Mucosa of descending colon (tissue), 3 donors: ENCODE data around the gene CIART. TPM values are rescaled to one million over a fixed set of nuclear protein-coding genes. Genes with fewer than 3 reads are reported as not detected.

Experiments
- ATAC-seq: fragments of 200-7000 bp; cut with Tn5 transposase; one replicate; pipeline ENCODE4 v1.9.1; 2020; ENCODE audit warnings: mild to moderate bottlenecking, moderate library complexity
- DNase-seq, 3 donors: peaks; one replicate each; pipeline ENCODE4 v3.0.0-alpha.2; 2020
- H3K36me3 ChIP-seq: fragments of 200-600 bp; one replicate; pipeline ENCODE4 v1.8.0; 2021; ENCODE audit warnings: low read depth, mild to moderate bottlenecking
- H3K4me1 ChIP-seq: fragments of 200-600 bp; one replicate; pipeline ENCODE4 v1.8.0; 2021; ENCODE audit warnings: low read depth, mild to moderate bottlenecking
- H3K4me3 ChIP-seq: fragments of 200-600 bp; one replicate; pipeline ENCODE4 v1.8.0; 2021; ENCODE audit warnings: mild to moderate bottlenecking
- H3K9me3 ChIP-seq: fragments of 200-600 bp; one replicate; pipeline ENCODE4 v1.8.0; 2021; ENCODE audit warnings: mild to moderate bottlenecking
- CTCF ChIP-seq: fragments of 200-600 bp; IDR thresholded peaks from one replicate; pipeline ENCODE4 v1.8.0; 2022; ENCODE audit warnings: antibody characterized with exemption, mild to moderate bottlenecking
- intact Hi-C, 2 donors: fragments of 100-400 bp; cut with DNase I in 1 of 2; cut with micrococcal nuclease in 1 of 2; formaldehyde crosslinking; loops; one replicate each; pipeline versions ENCODE4 v1.11.0 to v1.11.1; 2022; cut with DNase I, micrococcal nuclease
- total RNA-seq, 3 donors: library from RNA; stranded (reverse); fragmentation: NEBNext Ultra II Directional in 2 of 3; extraction: Animal tissue kit (Norgen Biotek cat#: 25700) in 2 of 3; gene quantifications; one replicate each; pipeline versions ENCODE4 v1.2.1 to v1.2.4, GENCODE V29; 2021 to 2023
- donor health status: DM: no; HTN: no; CAD: no; lungs with moderate emphysema.
- donor health status: DM: no; HTN: no; CAD: no.
- donor health status: DM: no; HTN: yes; CAD: no.

The CIART gene
- total RNA-seq, 3 donors from 2014 or later: 0.49 to 12.6 (median 1.6) TPM

DNA sequence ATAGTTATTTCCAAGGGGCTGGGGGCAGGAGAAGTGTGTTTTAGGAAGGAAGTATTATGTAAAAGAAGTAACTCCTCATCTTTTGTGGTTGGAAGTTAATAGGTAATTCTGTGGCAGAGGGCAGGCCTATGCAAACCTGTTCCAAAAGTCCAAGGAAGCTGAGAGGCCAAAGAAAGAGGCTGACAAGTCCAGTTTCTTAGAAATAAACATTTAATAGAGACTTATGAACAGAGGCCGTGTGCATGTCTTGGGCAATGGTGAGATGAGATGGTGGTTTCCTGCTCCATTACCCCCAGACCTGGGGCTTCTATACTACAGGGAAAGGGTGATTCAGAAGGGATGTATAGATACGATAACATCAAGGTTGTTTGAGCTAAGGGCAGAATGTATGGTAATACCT lies 32.4 kb upstream of the CIART start:
- no peak overlapping the region for H3K4me3 ChIP-seq
- no peak for ATAC-seq
- H3K36me3 ChIP-seq: no peaks in the 10 kb centered on the region
- no peaks in the 10 kb centered on the region for H3K9me3 ChIP-seq
- DNase-seq: no peak
- H3K4me1 ChIP-seq: no peaks in the 10 kb centered on the region
- intact Hi-C loops: no loop called here
- TF ChIP-seq CTCF: no peak

GRCh38 chr1:150256198-150256553 lies 26.2 kb upstream of the CIART start:
- H3K4me3 ChIP-seq: no peak overlapping the region
- peaks cover 19% of the 10 kb centered on the region for H3K4me1 ChIP-seq
- no peak for ATAC-seq
- H3K9me3 ChIP-seq: no peaks in the 10 kb centered on the region
- no peaks in the 10 kb centered on the region for H3K36me3 ChIP-seq
- no peak for TF ChIP-seq CTCF
- intact Hi-C loops: no loop called here
- DNase-seq: no peak

DNA sequence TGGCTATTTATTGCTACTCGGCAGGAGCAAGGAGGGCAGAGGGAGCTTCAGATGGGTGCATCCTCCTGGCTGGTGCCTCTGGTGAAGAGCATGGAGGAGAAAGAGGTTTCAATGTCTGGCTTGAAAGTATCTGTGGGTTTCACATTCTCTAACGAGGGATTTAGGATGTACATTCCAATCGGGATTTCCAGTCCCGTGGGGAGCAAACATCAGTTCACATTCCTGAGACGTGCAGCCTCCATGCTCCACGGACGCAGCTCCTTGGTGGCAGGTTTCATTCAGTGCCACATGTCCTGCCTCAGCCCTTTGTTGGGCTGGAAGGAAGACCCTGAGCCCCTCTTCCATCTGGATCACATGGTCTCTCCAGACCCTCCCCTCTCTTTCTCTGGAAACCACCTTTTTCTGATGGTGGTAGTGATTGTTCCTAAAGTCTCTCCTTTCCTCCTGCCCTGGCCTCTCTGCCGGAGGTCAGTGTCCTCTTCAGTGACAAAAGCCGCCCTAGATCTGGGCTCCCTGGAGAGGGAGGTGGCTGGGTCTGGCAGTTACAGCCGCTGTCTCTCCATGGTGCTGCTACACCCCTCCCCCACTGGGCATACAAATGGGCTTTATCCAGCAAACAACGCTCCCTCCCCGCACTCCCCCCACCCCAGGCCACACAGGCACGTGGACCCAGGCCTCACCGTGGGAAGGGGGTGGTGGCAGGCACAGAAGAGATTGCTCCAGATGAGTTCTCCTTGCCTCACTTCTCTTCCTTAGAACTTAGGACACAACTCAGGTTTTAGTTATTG lies 25.6 kb upstream of the CIART start:
- DNase-seq (no peak), ATAC-seq (no peak)
- Histone ChIP-seq H3K9me3 (no peaks in the 10 kb centered on the region), H3K4me1 (peaks cover 19% of the 10 kb centered on the region), H3K36me3 (no peaks in the 10 kb centered on the region), H3K4me3 (no peak overlapping the region)
- intact Hi-C loops: no loop called here
- TF ChIP-seq CTCF: no peak

GRCh38 chr1:150257624-150258585 lies 24.4 kb upstream of the CIART start, which contains the start of gene CA14:
CA14 (plus strand) TSS chr1:150257774; CDS start chr1:150258129, 355 bp downstream.
- TF ChIP-seq CTCF: no peak
- DNase-seq (no peak), ATAC-seq (no peak)
- intact Hi-C loops: no loop called here
- peaks cover 19% of the 10 kb centered on the region for H3K4me1 ChIP-seq
- H3K9me3 ChIP-seq: no peaks in the 10 kb centered on the region
- no peaks in the 10 kb centered on the region for H3K36me3 ChIP-seq
- no peak within 1 kb of the TSS for H3K4me3 ChIP-seq

DNA sequence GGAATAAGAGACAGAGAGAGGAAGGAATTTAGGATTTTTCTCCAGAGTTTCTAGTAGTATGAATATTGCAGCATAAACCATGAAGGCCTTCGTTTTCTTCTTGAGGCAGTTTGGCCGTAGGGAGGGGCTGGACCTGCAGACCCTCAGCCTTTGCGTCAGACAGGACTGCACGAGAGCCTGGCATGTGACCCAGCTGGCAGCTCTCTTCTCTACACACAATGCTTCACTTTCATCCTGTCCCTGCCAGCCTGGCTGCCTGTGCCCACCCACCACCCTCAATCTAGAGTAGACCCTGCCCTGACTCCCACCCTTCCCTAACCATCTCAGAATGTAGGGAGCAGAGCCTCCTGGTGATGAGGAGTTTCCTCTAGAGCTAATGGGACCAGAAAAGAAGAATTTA lies 23.1 kb upstream of the CIART start:
- Histone ChIP-seq H3K4me3 (no peak overlapping the region), H3K4me1 (peaks cover 19% of the 10 kb centered on the region), H3K9me3 (no peaks in the 10 kb centered on the region), H3K36me3 (no peaks in the 10 kb centered on the region)
- intact Hi-C loops: no loop called here
- DNase-seq: no peak
- no peak for TF ChIP-seq CTCF
- ATAC-seq: no peak
